ENCODE data around the gene KANSL1.

- TF ChIP-seq, protein P1, sequence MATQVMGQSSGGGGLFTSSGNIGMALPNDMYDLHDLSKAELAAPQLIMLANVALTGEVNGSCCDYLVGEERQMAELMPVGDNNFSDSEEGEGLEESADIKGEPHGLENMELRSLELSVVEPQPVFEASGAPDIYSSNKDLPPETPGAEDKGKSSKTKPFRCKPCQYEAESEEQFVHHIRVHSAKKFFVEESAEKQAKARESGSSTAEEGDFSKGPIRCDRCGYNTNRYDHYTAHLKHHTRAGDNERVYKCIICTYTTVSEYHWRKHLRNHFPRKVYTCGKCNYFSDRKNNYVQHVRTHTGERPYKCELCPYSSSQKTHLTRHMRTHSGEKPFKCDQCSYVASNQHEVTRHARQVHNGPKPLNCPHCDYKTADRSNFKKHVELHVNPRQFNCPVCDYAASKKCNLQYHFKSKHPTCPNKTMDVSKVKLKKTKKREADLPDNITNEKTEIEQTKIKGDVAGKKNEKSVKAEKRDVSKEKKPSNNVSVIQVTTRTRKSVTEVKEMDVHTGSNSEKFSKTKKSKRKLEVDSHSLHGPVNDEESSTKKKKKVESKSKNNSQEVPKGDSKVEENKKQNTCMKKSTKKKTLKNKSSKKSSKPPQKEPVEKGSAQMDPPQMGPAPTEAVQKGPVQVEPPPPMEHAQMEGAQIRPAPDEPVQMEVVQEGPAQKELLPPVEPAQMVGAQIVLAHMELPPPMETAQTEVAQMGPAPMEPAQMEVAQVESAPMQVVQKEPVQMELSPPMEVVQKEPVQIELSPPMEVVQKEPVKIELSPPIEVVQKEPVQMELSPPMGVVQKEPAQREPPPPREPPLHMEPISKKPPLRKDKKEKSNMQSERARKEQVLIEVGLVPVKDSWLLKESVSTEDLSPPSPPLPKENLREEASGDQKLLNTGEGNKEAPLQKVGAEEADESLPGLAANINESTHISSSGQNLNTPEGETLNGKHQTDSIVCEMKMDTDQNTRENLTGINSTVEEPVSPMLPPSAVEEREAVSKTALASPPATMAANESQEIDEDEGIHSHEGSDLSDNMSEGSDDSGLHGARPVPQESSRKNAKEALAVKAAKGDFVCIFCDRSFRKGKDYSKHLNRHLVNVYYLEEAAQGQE (IDR thresholded peaks at IDR 0.05; ENCODE audit: insufficient read depth in 1 of 2, low read depth in 2 of 2, low read length in 1 of 2) = no peak
- TF ChIP-seq TCF7L2 (IDR thresholded peaks at IDR 0.05; ENCODE audit: low read depth, low read length) = no peak
- TF ChIP-seq, protein P2, sequence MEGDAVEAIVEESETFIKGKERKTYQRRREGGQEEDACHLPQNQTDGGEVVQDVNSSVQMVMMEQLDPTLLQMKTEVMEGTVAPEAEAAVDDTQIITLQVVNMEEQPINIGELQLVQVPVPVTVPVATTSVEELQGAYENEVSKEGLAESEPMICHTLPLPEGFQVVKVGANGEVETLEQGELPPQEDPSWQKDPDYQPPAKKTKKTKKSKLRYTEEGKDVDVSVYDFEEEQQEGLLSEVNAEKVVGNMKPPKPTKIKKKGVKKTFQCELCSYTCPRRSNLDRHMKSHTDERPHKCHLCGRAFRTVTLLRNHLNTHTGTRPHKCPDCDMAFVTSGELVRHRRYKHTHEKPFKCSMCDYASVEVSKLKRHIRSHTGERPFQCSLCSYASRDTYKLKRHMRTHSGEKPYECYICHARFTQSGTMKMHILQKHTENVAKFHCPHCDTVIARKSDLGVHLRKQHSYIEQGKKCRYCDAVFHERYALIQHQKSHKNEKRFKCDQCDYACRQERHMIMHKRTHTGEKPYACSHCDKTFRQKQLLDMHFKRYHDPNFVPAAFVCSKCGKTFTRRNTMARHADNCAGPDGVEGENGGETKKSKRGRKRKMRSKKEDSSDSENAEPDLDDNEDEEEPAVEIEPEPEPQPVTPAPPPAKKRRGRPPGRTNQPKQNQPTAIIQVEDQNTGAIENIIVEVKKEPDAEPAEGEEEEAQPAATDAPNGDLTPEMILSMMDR (IDR thresholded peaks at IDR 0.05) = no peak
Observed at GRCh38 chr17:45996282-45996937, 196.8 kb downstream of the KANSL1 start.
